Lung (tissue), 12 donors: ENCODE measurements around the gene SH2D1A. TPM values are rescaled to one million over a fixed set of nuclear protein-coding genes. Genes with fewer than 3 reads are reported as not detected.
"Not testable (repeated sequence)": the region's sequence is repeated elsewhere in the genome, so short reads cannot be mapped to it uniquely, and the experiment has no call there.

Experiments used
- ATAC-seq: fragments of 200-7000 bp; cut with Tn5 transposase; one replicate; pipeline ENCODE4 v1.9.1; 2020; ENCODE audit warnings: moderate number of reproducible peaks; ENCODE audit not compliant: insufficient read depth, low FRiP score
- DNase-seq, 3 donors: peaks; one replicate each; pipeline ENCODE4 v3.0.0-alpha.2; 2013 to 2017
- H3K27ac ChIP-seq, 2 donors: one replicate each; pipeline ENCODE4 v1.5.1; 2013; ENCODE audit warnings: mild to moderate bottlenecking in 2 of 2, moderate library complexity in 2 of 2, control low read depth in 1 of 2, inconsistent platforms in 1 of 2, low read depth in 1 of 2, low read length in 1 of 2
- H3K27me3 ChIP-seq, 3 donors: one replicate each; pipeline ENCODE4 v1.5.1; 2013; ENCODE audit warnings: low read length in 2 of 3; ENCODE audit not compliant: control insufficient read depth in 3 of 3, insufficient read depth in 3 of 3
- H3K36me3 ChIP-seq, 4 donors: one replicate each; pipeline ENCODE4 v1.5.1; 2013; ENCODE audit warnings: low read length in 4 of 4, mild to moderate bottlenecking in 1 of 4, moderate library complexity in 1 of 4; ENCODE audit not compliant: control insufficient read depth in 4 of 4, insufficient read depth in 4 of 4
- H3K4me1 ChIP-seq, 5 donors: one replicate each; pipeline ENCODE4 v1.5.1; 2013; ENCODE audit warnings: low read length in 5 of 5, mild to moderate bottlenecking in 2 of 5, moderate library complexity in 1 of 5; ENCODE audit not compliant: control insufficient read depth in 5 of 5, insufficient read depth in 5 of 5
- H3K4me3 ChIP-seq: one replicate; pipeline ENCODE4 v1.5.1; 2013; ENCODE audit warnings: mild to moderate bottlenecking, control low read depth, moderate library complexity
- H3K9ac ChIP-seq, 2 donors: one replicate each; pipeline ENCODE4 v1.5.1; 2013; ENCODE audit warnings: low read length in 2 of 2, control low read depth in 1 of 2; ENCODE audit not compliant: insufficient read depth in 1 of 2
- H3K9me3 ChIP-seq, 4 donors: one replicate each; pipeline ENCODE4 v1.5.1; 2013; ENCODE audit warnings: low read length in 3 of 4, mild to moderate bottlenecking in 1 of 4, moderate library complexity in 1 of 4; ENCODE audit not compliant: control insufficient read depth in 4 of 4, insufficient read depth in 3 of 4
- WGBS, 2 donors: extraction: QIAGEN DNeasy Blood & Tissue Kit; methylation state at CpG; one replicate each; pipeline ENCODE4 v1.1.7; 2013; 5-methylcytosine and 5-hydroxymethylcytosine counted together
- polyA plus RNA-seq, 2 donors: library from polyadenylated mRNA; stranded (reverse); fragments of 200-250 nt; gene quantifications; one replicate each; pipeline ENCODE4 v1.2.1, GENCODE V29; 2013
- total RNA-seq, 2 donors: library from RNA; depleted of rRNA in 1 of 2; stranded (reverse); fragments of >200 nt in 1 of 2; gene quantifications; one replicate each; pipeline ENCODE4 v1.2.1, GENCODE V29; 2014 to 2021
- TF ChIP-seq, protein P1 (sequence below): IDR thresholded peaks from 2 replicates; pipeline ENCODE4 v1.5.1; 2012; ENCODE audit warnings: mild to moderate bottlenecking; ENCODE audit errors: control extremely low read depth, extremely low read depth
- donor health status: control.
- donor health status: control.
- donor health status: Bipolar disorder and iron deficiency.
- donor health status: healthy.
- donor health status: DM: yes; HTN: yes; CAD: no.

SH2D1A gene
- total and polyA plus RNA-seq, 4 donors, result 0.46 to 2.3 (median 0.91) TPM

DNA sequence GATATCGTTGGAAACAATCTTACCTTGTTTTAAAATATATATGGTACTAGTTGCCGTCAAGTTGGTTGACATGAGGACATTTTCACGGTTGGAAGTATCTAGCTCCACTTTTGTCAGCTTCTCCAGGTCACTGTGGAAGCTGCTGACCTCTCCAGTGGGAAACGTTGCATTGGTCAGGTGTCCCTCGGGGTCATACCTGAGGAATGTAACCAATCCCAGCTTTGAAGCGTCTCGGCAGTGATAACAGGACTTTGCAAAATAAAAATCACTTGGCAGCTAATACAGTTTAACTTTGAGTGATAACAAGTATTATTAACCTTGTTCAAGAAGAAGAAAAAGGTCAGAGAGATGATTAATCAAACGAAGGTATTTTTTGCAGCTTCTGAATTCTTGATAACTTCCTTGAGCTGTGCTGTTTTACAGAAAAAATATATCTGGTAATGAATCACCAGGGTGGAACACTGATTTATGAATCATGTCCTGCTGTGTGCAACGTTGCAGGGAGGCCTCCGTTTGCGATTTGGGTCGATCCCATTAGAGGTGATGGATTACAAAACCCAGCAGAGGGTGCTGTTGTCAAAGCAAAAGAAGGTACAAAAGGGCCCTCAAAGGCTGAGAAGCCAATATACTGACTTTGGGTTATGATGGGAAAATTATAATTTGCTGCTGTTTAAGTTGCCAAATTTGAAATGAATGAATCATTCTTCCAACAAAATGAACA is 60.1 kb downstream of the SH2D1A start:
- WGBS, 2 donors, result 29 to 46% methylated on average over 12 of the region's 12 CpGs
- no peak overlapping the region for H3K4me3 ChIP-seq
- no peaks in the 10 kb centered on the region for H3K36me3 ChIP-seq
- H3K27me3 ChIP-seq, result peaks cover 0 to 3% (median 0%) of the 10 kb centered on the region in 3 donors
- H3K4me1 ChIP-seq, result peaks cover 0 to 13% (median 0%) of the 10 kb centered on the region in 5 donors
- DNase-seq, result peak; percentile 63 to 85 (median 85)
- H3K9ac ChIP-seq, result no peak overlapping the region
- H3K27ac ChIP-seq, result no peak overlapping the region
- peak; percentile 86 for ATAC-seq
- TF ChIP-seq, protein P1, sequence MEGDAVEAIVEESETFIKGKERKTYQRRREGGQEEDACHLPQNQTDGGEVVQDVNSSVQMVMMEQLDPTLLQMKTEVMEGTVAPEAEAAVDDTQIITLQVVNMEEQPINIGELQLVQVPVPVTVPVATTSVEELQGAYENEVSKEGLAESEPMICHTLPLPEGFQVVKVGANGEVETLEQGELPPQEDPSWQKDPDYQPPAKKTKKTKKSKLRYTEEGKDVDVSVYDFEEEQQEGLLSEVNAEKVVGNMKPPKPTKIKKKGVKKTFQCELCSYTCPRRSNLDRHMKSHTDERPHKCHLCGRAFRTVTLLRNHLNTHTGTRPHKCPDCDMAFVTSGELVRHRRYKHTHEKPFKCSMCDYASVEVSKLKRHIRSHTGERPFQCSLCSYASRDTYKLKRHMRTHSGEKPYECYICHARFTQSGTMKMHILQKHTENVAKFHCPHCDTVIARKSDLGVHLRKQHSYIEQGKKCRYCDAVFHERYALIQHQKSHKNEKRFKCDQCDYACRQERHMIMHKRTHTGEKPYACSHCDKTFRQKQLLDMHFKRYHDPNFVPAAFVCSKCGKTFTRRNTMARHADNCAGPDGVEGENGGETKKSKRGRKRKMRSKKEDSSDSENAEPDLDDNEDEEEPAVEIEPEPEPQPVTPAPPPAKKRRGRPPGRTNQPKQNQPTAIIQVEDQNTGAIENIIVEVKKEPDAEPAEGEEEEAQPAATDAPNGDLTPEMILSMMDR, result peak; percentile 42
- H3K9me3 ChIP-seq, result no peaks in the 10 kb centered on the region

GRCh38 chrX:124407226-124407625 is 60.9 kb downstream of the SH2D1A start:
- Histone ChIP-seq H3K4me3 (no peak overlapping the region), H3K4me1 (peaks cover 0 to 13% (median 0%) of the 10 kb centered on the region in 5 donors), H3K27ac (no peak overlapping the region), H3K9ac (no peak overlapping the region), H3K27me3 (peaks cover 0 to 3% (median 0%) of the 10 kb centered on the region in 3 donors), H3K36me3 (no peaks in the 10 kb centered on the region), H3K9me3 (no peaks in the 10 kb centered on the region)
- peak in 2 of 3 donors; percentile 51 to 62 for DNase-seq
- ATAC-seq, result no peak
- TF ChIP-seq, protein P1, result no peak
- 52 to 65% methylated on average over 1 of the region's 1 CpG for WGBS, 2 donors

DNA sequence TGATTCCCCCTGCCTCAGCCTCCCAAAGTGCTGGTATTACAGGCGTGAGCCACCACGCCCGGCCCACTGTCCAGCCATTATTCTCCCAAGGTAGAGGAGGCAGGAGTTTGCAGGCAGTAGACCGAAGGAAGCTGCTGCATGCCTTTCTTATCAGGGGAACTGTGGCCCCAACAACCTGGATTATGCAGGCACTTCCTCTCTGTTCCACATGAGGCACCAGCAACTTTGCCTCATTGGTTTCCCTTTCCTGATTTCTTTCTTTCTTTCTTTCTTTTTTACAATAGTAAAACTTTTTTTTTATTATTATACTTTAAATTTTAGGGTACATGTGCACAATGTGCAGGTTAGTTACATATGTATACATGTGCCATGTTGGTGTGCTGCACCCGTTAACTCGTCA is 62.0 kb downstream of the SH2D1A start:
- not testable (repeated sequence) for H3K36me3 ChIP-seq, H3K9ac ChIP-seq, H3K4me3 ChIP-seq, ATAC-seq, H3K27me3 ChIP-seq, DNase-seq, H3K9me3 ChIP-seq, H3K27ac ChIP-seq
- 75 to 86% methylated on average over 4 of the region's 6 CpGs for WGBS, 2 donors
- peaks cover 0 to 13% (median 0%) of the 10 kb centered on the region in 5 donors for H3K4me1 ChIP-seq

DNA sequence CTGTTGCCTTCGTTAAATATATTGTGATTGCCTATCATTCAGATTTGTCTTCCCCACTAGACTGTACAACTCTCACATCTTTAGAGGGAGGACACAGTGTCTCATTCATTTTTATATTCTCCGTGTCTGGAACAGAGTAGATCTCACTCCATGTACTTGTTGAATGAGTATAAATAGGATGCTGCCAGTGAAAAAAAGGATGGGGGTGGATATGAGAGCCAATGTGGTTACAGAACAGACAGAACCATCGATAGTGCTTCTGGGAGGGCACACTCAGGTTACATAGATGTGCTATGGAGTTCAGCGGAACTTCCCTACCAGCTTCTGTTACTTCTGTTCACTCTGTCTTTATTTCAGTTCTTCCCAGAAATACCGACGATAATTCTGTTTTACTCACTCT is 66.9 kb downstream of the SH2D1A start:
- Histone ChIP-seq H3K27me3 (peaks cover 0 to 3% (median 0%) of the 10 kb centered on the region in 3 donors), H3K4me3 (no peak overlapping the region), H3K9me3 (no peaks in the 10 kb centered on the region), H3K9ac (no peak overlapping the region), H3K27ac (no peak overlapping the region), H3K36me3 (no peaks in the 10 kb centered on the region), H3K4me1 (no peaks in the 10 kb centered on the region)
- 82 to 95% methylated on average over 6 of the region's 6 CpGs for WGBS, 2 donors
- no peak for DNase-seq
- TF ChIP-seq, protein P1, result no peak
- ATAC-seq, result no peak
